A549 (cell line): ENCODE measurements around the gene PCDHB14. TPM values are rescaled to one million over a fixed set of nuclear protein-coding genes. Genes with fewer than 3 reads are reported as not detected.

ENCODE experiments used
- ATAC-seq, 2 experiments: fragments of 200-7000 bp in 1 of 2; fragments of >200 bp in 1 of 2; cut with Nextera tagmentation in 1 of 2; cut with Tn5 transposase in 1 of 2; 3 replicates each; pipeline versions ENCODE4 v1.8.0 to v1.9.1; 2018 to 2020; ENCODE audit warnings: mild to moderate bottlenecking in 1 of 2, moderate library complexity in 1 of 2
- CTCF ChIA-PET: fragments of 300-600 bp; sonication (Branson Sonifier 250); formaldehyde crosslinking; extraction: SDS; loops from one replicate; lab custom pipeline; 2021; ENCODE audit warnings: antibody characterized with exemption, inconsistent platforms; lab: Yijun Ruan, JAX
- POLR2A ChIA-PET: fragments of 350-600 bp; formaldehyde crosslinking; extraction: SDS; loops from one replicate; lab custom pipeline; 2021; ENCODE audit warnings: antibody characterized with exemption, inconsistent platforms; lab: Yijun Ruan, JAX
- DNase-seq, 2 experiments: peaks; one replicate each; pipeline versions ENCODE4 v3.0.0 to v3.0.0-alpha.2; 2011 to 2016; ENCODE audit warnings: low read depth in 1 of 2, low spot score in 1 of 2
- FAIRE-seq: peaks from 2 replicates; lab custom pipeline; 2011; peaks lifted over from hg19 to GRCh38; lab: Jason Lieb, UNC
- H3K27ac ChIP-seq, 2 experiments: fragments of >200 bp; sonication (Bioruptor Twin); formaldehyde crosslinking; 3 replicates each; pipeline ENCODE4 v1.5.1; 2016 to 2017
- H3K4me1 ChIP-seq: fragments of >200 bp; sonication (Bioruptor Twin); formaldehyde crosslinking; 3 replicates; pipeline ENCODE4 v1.6.1; 2016
- H3K4me2 ChIP-seq: fragments of >200 bp; sonication (Bioruptor Twin); formaldehyde crosslinking; 3 replicates; pipeline ENCODE4 v1.6.1; 2016
- H3K4me3 ChIP-seq: fragments of >200 bp; sonication (Bioruptor Twin); formaldehyde crosslinking; 3 replicates; pipeline ENCODE4 v1.5.1; 2016
- H3K9me3 ChIP-seq: fragments of >200 bp; sonication (Bioruptor Twin); formaldehyde crosslinking; 3 replicates; pipeline ENCODE4 v1.6.1; 2016
- BHLHE40 ChIP-seq: IDR thresholded peaks from 2 replicates; pipeline ENCODE4 v1.6.1; 2012; ENCODE audit warnings: low read depth, low read length, inconsistent platforms
- CHD2 ChIP-seq: fragments of 150-350 bp; IDR thresholded peaks from 2 replicates; pipeline ENCODE4 v1.6.1; 2014; ENCODE audit warnings: low read length; ENCODE audit not compliant: partially characterized antibody
- EHMT2 ChIP-seq: fragments of 200-600 bp; sonication (generic); IDR thresholded peaks from 2 replicates; pipeline ENCODE4 v1.6.1; 2016; ENCODE audit warnings: antibody characterized with exemption, low read depth, mild to moderate bottlenecking, moderate library complexity
- EP300 ChIP-seq, 2 experiments: fragments of >200 bp; sonication (Bioruptor Twin); formaldehyde crosslinking; IDR thresholded peaks; 2 replicates in 1 of 2; 3 replicates in 1 of 2; pipeline ENCODE4 v1.6.1; 2016 to 2017
- ESRRA ChIP-seq: fragments of 150-350 bp; IDR thresholded peaks from 2 replicates; pipeline ENCODE4 v1.6.1; 2014; ENCODE audit warnings: mild to moderate bottlenecking, low read length, borderline replicate concordance
- GATA3 ChIP-seq: IDR thresholded peaks from 2 replicates; pipeline ENCODE4 v1.6.1; 2012; ENCODE audit warnings: borderline replicate concordance
- HDAC2 ChIP-seq: fragments of 200-600 bp; sonication (generic); IDR thresholded peaks from 2 replicates; pipeline ENCODE4 v1.6.1; 2016
- JUNB ChIP-seq: fragments of >200 bp; sonication (Bioruptor Twin); formaldehyde crosslinking; IDR thresholded peaks from 2 replicates; pipeline ENCODE4 v1.6.1; 2016
- MYC ChIP-seq: IDR thresholded peaks from 2 replicates; pipeline ENCODE4 v1.6.1; 2012; ENCODE audit warnings: mild to moderate bottlenecking, inconsistent platforms, low read length, improper control_type of control experiment, borderline replicate concordance
- NFE2L2 ChIP-seq: fragments of 150-350 bp; conservative IDR thresholded peaks from 2 replicates; pipeline ENCODE4 v1.6.1; 2014; ENCODE audit warnings: low read length
- PHF8 ChIP-seq: fragments of 200-600 bp; sonication (generic); IDR thresholded peaks from 2 replicates; pipeline ENCODE4 v1.6.1; 2016; ENCODE audit warnings: low read depth, mild to moderate bottlenecking, antibody characterized with exemption, moderate library complexity, borderline replicate concordance
- RARB ChIP-seq: fragments of 250-450 bp; sonication (Bioruptor Pico); IDR thresholded peaks from 2 replicates; pipeline ENCODE4 v1.8.0; 2021; ENCODE audit warnings: mild to moderate bottlenecking, moderate library complexity
- RCOR1 ChIP-seq: fragments of 150-350 bp; IDR thresholded peaks from 2 replicates; pipeline ENCODE4 v1.6.1; 2014; ENCODE audit warnings: antibody characterized with exemption, low read length, low read depth
- RFX5 ChIP-seq: fragments of 450-650 bp; IDR thresholded peaks from 2 replicates; pipeline ENCODE4 v1.7.1; 2014; ENCODE audit warnings: antibody characterized with exemption, mild to moderate bottlenecking, moderate library complexity
- SMC3 ChIP-seq: fragments of >200 bp; sonication (Bioruptor Twin); formaldehyde crosslinking; IDR thresholded peaks from 3 replicates; pipeline ENCODE4 v1.6.1; 2018; ENCODE audit warnings: inconsistent platforms
- ZFP36 ChIP-seq: fragments of 450-650 bp; IDR thresholded peaks from 2 replicates; pipeline ENCODE4 v1.6.1; 2014; ENCODE audit warnings: borderline replicate concordance; ENCODE audit not compliant: partially characterized antibody
- ZNF302 ChIP-seq: fragments of 250-450 bp; sonication (Bioruptor Pico); IDR thresholded peaks from 2 replicates; pipeline ENCODE4 v1.9.0; 2021; ENCODE audit warnings: inconsistent platforms, mild to moderate bottlenecking, moderate library complexity
- WGBS: methylation state at CpG from one replicate; pipeline ENCODE4 v1.1.6; 2017; ENCODE audit errors: missing lambda C conversion rate; 5-methylcytosine and 5-hydroxymethylcytosine counted together
- polyA plus RNA-seq, 4 experiments: library from polyadenylated mRNA; depleted of rRNA in 3 of 4; stranded (reverse); fragments of >200 nt; fragmentation: RNase III in 1 of 4; extraction: RNeasy Plus Mini Kit Qiagen cat#74134 plus additional on column Dnase treatment in 1 of 4; gene quantifications; 2 replicates in 3 of 4; 3 replicates in 1 of 4; pipeline ENCODE4 v1.2.3, GENCODE V29; 2011 to 2017
- TF ChIP-seq, protein P1 (sequence below): fragments of >200 bp; sonication (Bioruptor Twin); formaldehyde crosslinking; IDR thresholded peaks from 3 replicates; pipeline ENCODE4 v1.6.1; 2016
- TF ChIP-seq, protein P2 (sequence below): IDR thresholded peaks from 2 replicates; pipeline ENCODE4 v1.6.1; 2012; ENCODE audit warnings: low read depth, borderline replicate concordance
- TF ChIP-seq, protein P3 (sequence below): fragments of 250-450 bp; sonication (Bioruptor Pico); IDR thresholded peaks from 2 replicates; pipeline ENCODE4 v1.5.0; 2020; ENCODE audit warnings: low read depth, mild to moderate bottlenecking, moderate library complexity
- TF ChIP-seq, protein P4 (sequence below): fragments of >200 bp; sonication (Bioruptor Twin); formaldehyde crosslinking; IDR thresholded peaks from 2 replicates; pipeline ENCODE4 v1.6.1; 2016
- TF ChIP-seq, protein P5 (sequence below): fragments of 150-350 bp; IDR thresholded peaks from 2 replicates; pipeline ENCODE4 v1.6.1; 2014; ENCODE audit warnings: low read depth, mild to moderate bottlenecking, low read length

PCDHB14 gene
- polyA plus RNA-seq, 2 of the 4 experiments (the other 2 are of a cell fraction): 0.09 to 0.14 TPM

DNA sequence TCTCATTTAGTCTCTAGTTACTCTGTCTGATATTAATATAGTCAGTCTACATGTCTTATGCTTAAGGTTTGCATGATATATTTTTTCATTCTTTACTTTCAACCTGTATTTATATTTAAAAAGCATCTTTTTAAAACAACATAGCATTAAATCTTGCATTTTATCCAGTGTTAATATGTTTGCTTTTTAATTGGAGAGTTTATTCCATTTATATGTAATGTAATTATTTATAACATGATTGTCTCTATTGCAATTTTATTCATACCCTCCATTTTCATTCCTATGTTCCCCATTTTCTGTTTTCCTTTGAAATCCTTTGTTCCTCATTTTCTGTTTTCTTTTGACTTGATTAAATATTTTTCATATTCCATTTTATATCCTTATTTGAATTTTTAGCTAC, 35.3 kb downstream of the PCDHB14 start:
- FAIRE-seq: no peak
- H3K27ac ChIP-seq: no peak overlapping the region
- TF ChIP-seq RFX5 (no peak), PHF8 (no peak), RARB (CRISPR knock-in tag) (no peak), ZFP36 (no peak)
- no peak overlapping the region for H3K4me2 ChIP-seq
- ChIA-PET CTCF (no interaction called here), POLR2A (no interaction called here)
- no peak for ATAC-seq
- no peak for DNase-seq
- no peak overlapping the region for H3K4me3 ChIP-seq
- no peaks in the 10 kb centered on the region for H3K4me1 ChIP-seq
- H3K9me3 ChIP-seq: peaks cover 89% of the 10 kb centered on the region

DNA sequence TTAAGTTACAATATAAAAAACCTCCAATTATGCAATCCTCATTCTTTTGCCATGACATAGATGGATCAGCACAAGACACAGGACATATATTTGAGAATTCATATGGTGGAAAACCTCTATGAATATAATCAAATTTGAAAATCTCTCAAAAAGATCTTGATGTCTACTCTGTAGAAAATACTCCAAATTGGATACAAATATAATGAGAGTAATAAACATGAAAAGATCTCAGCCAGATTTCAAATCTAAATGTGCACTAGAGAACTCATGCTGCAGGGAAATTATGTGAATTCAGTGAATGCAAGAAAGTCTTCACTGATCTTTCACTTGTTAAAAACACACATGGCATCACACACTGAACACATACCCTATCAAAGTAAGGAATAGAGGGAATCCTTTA, 35.8 kb downstream of the PCDHB14 start:
- TF ChIP-seq, protein P1, sequence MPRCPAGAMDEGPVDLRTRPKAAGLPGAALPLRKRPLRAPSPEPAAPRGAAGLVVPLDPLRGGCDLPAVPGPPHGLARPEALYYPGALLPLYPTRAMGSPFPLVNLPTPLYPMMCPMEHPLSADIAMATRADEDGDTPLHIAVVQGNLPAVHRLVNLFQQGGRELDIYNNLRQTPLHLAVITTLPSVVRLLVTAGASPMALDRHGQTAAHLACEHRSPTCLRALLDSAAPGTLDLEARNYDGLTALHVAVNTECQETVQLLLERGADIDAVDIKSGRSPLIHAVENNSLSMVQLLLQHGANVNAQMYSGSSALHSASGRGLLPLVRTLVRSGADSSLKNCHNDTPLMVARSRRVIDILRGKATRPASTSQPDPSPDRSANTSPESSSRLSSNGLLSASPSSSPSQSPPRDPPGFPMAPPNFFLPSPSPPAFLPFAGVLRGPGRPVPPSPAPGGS: no peak
- no peak for TF ChIP-seq CHD2
- TF ChIP-seq SMC3: no peak
- TF ChIP-seq ESRRA: no peak
- TF ChIP-seq RCOR1: no peak
- no peak for TF ChIP-seq JUNB
- TF ChIP-seq, protein P2, sequence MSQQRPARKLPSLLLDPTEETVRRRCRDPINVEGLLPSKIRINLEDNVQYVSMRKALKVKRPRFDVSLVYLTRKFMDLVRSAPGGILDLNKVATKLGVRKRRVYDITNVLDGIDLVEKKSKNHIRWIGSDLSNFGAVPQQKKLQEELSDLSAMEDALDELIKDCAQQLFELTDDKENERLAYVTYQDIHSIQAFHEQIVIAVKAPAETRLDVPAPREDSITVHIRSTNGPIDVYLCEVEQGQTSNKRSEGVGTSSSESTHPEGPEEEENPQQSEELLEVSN: no peak
- no peak for TF ChIP-seq BHLHE40
- TF ChIP-seq, protein P3, sequence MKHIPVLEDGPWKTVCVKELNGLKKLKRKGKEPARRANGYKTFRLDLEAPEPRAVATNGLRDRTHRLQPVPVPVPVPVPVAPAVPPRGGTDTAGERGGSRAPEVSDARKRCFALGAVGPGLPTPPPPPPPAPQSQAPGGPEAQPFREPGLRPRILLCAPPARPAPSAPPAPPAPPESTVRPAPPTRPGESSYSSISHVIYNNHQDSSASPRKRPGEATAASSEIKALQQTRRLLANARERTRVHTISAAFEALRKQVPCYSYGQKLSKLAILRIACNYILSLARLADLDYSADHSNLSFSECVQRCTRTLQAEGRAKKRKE (CRISPR knock-in tag): no peak
- no peak for TF ChIP-seq NFE2L2
- TF ChIP-seq ZNF302 (CRISPR knock-in tag): no peak
- TF ChIP-seq HDAC2: no peak
- TF ChIP-seq EHMT2: no peak
- no peak for TF ChIP-seq EP300 (IDR thresholded peaks at IDR 0.05)
- TF ChIP-seq MYC: no peak
- TF ChIP-seq, protein P4, sequence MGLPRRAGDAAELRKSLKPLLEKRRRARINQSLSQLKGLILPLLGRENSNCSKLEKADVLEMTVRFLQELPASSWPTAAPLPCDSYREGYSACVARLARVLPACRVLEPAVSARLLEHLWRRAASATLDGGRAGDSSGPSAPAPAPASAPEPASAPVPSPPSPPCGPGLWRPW: no peak
- ATAC-seq (no peak), FAIRE-seq (no peak), DNase-seq (no peak)
- POLR2A ChIA-PET: no interaction called here
- Histone ChIP-seq H3K4me1 (no peaks in the 10 kb centered on the region), H3K4me3 (no peak overlapping the region), H3K9me3 (peaks cover 88% of the 10 kb centered on the region), H3K4me2 (no peak overlapping the region), H3K27ac (no peak overlapping the region)
- CTCF ChIA-PET: no interaction called here

DNA sequence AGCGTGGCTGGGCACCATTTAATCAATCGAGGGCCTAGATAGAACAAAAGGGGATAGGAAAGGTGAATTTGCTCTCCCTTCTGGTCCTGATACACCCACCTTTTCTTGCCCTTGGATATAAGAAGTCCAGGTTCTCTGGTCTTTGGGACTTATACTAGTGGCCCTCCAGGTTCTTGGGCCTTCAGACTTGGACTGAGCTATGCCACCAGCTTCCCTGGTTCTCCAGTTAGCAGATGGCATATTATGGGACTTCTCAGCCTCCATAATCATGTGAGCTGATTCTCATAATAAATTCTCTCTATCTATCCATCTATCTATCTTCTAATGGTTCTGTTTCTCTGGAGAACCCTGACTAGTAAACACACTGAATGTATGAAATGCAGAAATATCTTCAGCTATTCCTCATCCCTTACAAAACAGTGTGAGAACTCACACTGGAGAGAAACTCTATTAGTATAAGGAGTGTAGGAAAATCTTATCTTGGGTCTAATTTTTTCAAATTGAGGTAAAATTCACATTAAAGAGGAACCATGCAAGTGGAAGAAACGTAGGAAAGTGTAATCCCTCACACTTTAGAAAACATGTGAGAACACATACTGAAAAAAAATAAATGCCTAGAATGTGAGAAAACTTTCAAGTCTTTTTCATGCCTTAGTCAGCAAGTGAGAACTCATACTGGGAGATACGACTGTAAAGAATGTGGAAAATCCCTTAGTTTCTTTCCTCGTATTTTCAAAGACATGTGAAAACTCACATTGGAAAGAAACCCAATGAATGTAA, 37.5 kb downstream of the PCDHB14 start:
- peak; percentile 44; the same call in 1 of the 2 replicates for TF ChIP-seq GATA3
- TF ChIP-seq, protein P5, sequence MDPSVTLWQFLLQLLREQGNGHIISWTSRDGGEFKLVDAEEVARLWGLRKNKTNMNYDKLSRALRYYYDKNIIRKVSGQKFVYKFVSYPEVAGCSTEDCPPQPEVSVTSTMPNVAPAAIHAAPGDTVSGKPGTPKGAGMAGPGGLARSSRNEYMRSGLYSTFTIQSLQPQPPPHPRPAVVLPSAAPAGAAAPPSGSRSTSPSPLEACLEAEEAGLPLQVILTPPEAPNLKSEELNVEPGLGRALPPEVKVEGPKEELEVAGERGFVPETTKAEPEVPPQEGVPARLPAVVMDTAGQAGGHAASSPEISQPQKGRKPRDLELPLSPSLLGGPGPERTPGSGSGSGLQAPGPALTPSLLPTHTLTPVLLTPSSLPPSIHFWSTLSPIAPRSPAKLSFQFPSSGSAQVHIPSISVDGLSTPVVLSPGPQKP: no peak
- no peak overlapping the region for H3K27ac ChIP-seq
- H3K9me3 ChIP-seq: peaks cover 88% of the 10 kb centered on the region
- no peak overlapping the region for H3K4me3 ChIP-seq
- ChIA-PET CTCF (no interaction called here), POLR2A (no interaction called here)
- H3K4me2 ChIP-seq: no peak overlapping the region
- no peaks in the 10 kb centered on the region for H3K4me1 ChIP-seq
- 10% methylated on average over 5 of the region's 5 CpGs for WGBS
- no peak for ATAC-seq
- peak in 1 of 2 experiments; percentile 31 for DNase-seq
- no peak for FAIRE-seq
